VCaP (cell line): ENCODE results near the gene CASD1.

Experiments
- H3K27ac ChIP-seq: fragments of 450-650 bp; 2 replicates; pipeline ENCODE4 v1.5.1; 2017
- CTCF ChIP-seq: fragments of 450-650 bp; conservative IDR thresholded peaks from 2 replicates; pipeline ENCODE4 v1.5.1; 2017; ENCODE audit warnings: mild to moderate bottlenecking, moderate library complexity

The CASD1 gene

DNA sequence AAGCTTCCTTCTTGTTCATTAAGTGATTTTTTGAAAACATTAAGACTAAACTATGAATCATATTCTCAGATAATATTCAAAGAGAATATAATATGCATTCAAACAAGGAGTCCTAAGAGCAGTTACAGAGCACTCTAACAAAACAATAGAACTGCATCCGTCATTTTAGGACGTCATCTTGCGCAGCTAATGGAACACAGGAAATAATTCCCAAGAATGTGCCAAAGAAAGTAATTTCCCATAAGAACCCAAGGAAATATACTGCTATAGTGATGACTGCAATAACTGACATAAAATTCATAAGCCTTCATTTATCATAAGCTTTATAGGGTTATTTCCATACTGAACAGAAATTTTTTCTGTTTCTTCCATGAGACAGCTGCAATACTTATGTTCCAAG is 28.3 kb upstream of the CASD1 start:
- no peak for TF ChIP-seq CTCF
- H3K27ac ChIP-seq, result no peak overlapping the region

DNA sequence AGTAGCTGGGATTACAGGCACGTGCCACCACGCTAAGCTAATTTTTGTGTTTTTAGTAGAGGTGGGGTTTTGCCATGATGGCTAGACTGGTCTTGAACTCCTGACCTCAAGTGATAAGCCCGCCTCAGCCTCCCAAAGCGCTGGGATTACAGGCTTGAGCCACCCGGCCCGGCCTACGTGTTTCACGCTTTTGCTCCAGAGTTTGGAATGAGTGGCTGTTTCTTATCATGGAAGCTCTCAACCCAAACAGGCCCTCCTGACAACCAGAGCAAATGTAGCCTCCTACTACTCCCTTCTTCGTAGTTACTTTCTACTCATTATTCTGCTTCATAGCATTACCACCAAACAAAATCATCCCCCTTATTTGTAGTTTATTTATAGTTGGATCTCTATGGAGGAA is 26.8 kb upstream of the CASD1 start:
- TF ChIP-seq CTCF, result no peak
- no peak overlapping the region for H3K27ac ChIP-seq

GRCh38 chr7:94483843-94484242 is 25.8 kb upstream of the CASD1 start:
- H3K27ac ChIP-seq, result no peak overlapping the region
- no peak for TF ChIP-seq CTCF

DNA sequence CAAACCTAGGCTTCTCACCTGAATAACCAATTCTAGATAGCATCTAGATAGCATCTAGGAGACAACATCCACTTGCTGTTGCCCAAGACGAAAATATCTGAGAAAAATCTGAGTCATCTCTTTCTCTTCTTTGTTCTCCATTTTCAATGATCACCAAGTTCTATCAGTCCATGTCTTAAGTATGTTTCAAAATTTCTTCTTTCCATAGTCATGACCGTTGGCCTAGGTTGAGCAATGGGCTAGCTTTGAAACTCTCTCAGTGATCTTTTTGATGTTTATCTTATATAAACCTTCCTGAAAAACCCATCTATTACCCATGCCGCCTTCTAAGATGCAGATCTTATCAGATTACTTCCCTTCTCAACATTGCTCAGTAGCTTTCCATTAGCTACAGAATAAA is 23.4 kb upstream of the CASD1 start:
- H3K27ac ChIP-seq, result no peak overlapping the region
- no peak for TF ChIP-seq CTCF

DNA sequence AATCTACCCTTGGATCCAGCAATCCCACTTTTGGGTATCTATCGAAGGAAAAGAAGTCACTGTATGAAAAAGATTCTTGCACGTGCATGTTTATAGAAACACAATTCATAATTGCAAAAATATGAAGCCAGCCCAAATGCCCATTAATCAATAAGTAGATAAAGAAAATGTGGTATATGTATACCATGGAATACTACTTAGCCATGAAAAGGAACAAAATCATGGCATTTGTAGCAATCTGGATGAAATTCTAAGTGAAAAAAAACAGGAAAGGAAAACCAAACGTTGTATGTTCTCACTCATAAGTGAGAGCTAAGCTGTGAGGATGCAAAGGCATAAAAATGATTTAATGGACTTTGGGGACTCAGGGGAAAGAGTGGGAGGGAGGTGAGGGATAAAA is 18.2 kb upstream of the CASD1 start:
- H3K27ac ChIP-seq, result no peak overlapping the region
- TF ChIP-seq CTCF, result no peak

DNA sequence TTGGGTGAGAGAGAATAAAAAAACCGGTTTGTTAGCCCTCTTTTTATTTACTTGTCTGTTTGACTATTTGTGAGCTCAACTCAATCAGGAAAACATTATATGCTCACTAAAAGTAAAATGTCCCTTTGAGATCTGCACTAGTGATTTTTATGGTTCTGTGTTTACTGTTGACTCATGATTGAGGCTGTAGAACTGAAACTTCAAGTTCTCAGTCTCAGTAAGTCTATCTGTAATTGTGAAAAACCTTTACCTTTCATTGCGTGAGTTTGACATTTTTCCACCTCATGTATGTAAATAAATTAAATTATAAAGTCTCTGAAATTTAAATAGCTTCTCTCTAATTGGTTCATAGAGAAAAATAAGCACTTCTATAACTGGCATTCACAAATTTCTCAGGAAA is 17.0 kb upstream of the CASD1 start:
- TF ChIP-seq CTCF, result no peak
- H3K27ac ChIP-seq, result peak overlapping the region; percentile 54; the same call in 1 of the 2 replicates

DNA sequence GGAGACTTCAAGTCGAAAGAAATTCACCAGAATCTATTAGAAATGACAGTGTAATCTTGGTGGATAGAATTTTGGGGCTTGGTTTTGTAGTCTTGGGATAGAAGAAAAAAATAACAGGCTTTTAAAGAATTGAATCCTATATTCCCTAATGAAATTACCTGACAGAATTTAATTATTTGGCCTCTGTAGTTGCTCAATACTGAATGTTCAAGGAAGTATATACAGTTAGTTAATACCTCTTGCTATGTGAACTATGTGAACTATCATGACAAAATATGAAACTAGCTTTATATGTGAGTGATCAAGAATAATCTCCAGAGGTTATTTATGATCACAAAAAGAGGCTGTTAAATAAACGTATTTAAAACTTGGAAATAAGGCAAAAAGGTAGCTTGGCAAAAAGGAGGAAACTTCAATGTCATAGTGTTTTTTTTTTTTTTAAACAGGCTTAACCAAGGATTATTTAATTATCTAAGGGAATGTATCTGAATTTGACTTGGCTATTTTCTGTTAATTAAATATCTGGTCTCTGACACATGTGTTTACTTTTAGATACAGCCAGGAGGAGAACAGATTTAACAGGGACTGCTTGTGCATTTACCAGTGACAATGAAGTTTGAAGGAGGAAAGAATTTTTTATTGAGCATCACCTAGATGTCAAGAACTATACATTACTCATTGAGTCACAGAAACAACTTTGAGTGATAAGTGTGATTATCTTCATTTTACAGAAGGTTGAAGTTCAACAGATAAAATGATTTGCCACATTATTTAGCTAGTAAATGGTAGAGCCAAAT is 11.5 kb upstream of the CASD1 start:
- H3K27ac ChIP-seq, result peak overlapping the region; percentile 30
- no peak for TF ChIP-seq CTCF
